Left ventricle myocardium inferior (tissue), 1 donor: Measurements from ENCODE around the gene POU4F1. TPM values are rescaled to one million over a fixed set of nuclear protein-coding genes. Genes with fewer than 3 reads are reported as not detected.

Experiments used
- DNase-seq: peaks from one replicate; pipeline ENCODE4 v3.0.0-alpha.2; 2020
- H3K27ac ChIP-seq: fragments of 200-600 bp; replicated peaks from 2 replicates; pipeline ENCODE4 v1.8.0; 2021
- H3K27me3 ChIP-seq: fragments of 200-600 bp; 2 replicates; pipeline ENCODE4 v1.8.0; 2021; ENCODE audit warnings: low read depth
- H3K36me3 ChIP-seq: fragments of 200-600 bp; 2 replicates; pipeline ENCODE4 v1.8.0; 2021
- H3K4me1 ChIP-seq: fragments of 200-600 bp; 2 replicates; pipeline ENCODE4 v1.8.0; 2021
- H3K4me3 ChIP-seq: fragments of 200-600 bp; 2 replicates; pipeline ENCODE4 v1.8.0; 2021; ENCODE audit warnings: mild to moderate bottlenecking, moderate library complexity
- H3K9me3 ChIP-seq: fragments of 200-600 bp; replicated peaks from 2 replicates; pipeline ENCODE4 v1.8.0; 2021
- intact Hi-C: fragments of 100-400 bp; cut with micrococcal nuclease; formaldehyde crosslinking; loops from one replicate; pipeline ENCODE4 v1.11.0; 2022
- total RNA-seq: library from RNA; stranded (reverse); fragmentation: NEBNext Ultra II Directional; extraction: Animal tissue kit (Norgen Biotek cat#: 25700); gene quantifications from one replicate; pipeline ENCODE4 v1.2.1, GENCODE V29; 2021
- TF ChIP-seq, protein P1 (sequence below): fragments of 200-600 bp; IDR thresholded peaks from 2 replicates; pipeline ENCODE4 v1.8.0; 2021; ENCODE audit warnings: antibody characterized with exemption, mild to moderate bottlenecking, borderline replicate concordance
- donor health status: DM: no; HTN: yes; CAD: no; lungs with severe emphysema.

The POU4F1 gene
- total RNA-seq, 1 donor from 2014 or later = not detected

DNA sequence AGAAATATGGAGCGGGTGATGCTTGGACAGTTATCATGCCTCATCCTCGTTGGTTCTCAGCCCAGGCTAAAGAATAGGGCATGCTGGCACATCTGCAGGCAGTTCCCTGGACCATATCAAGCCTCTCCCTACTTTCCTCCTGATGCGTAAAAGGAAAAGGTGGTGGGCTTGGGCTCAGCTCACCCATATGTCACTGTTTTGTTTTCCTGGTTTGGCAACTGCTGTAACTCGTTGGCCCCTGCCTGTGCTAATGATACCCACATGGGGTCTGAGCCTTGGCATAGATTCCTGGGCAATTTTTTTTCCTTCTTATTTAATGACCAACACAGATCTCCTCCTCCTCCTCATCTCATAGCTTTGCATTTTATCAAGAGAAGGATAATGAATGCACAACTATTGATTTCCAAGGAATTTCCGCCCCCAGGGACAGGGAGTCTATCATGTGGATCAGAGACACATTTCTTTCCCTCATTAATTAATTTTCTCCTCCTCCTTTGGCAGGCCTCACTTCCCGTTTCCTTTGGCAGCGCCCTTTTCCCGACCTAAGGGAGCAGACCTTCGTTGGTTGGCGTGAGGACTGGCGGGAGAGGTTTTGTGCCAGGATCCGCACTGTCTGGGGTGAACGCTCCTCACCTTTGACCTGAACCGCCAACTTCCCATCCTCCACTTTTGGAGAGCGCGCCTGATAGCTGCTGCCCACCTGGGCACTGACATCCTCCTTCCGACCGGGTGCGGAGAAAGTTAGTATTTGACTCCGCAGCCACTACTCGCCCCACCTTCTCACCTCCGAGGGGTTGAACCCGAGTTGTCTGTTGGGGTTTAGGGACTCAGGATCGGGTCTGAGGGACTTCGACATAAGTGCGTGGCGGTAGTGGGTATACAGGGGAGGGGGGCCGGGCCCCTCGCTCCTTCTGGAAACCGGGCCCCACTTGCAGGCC, 3.4 kb upstream of the POU4F1 start:
- H3K9me3 ChIP-seq = no peaks in the 10 kb centered on the region
- peaks cover 97% of the 10 kb centered on the region for H3K27me3 ChIP-seq
- intact Hi-C loops = no loop called here
- TF ChIP-seq, protein P1, sequence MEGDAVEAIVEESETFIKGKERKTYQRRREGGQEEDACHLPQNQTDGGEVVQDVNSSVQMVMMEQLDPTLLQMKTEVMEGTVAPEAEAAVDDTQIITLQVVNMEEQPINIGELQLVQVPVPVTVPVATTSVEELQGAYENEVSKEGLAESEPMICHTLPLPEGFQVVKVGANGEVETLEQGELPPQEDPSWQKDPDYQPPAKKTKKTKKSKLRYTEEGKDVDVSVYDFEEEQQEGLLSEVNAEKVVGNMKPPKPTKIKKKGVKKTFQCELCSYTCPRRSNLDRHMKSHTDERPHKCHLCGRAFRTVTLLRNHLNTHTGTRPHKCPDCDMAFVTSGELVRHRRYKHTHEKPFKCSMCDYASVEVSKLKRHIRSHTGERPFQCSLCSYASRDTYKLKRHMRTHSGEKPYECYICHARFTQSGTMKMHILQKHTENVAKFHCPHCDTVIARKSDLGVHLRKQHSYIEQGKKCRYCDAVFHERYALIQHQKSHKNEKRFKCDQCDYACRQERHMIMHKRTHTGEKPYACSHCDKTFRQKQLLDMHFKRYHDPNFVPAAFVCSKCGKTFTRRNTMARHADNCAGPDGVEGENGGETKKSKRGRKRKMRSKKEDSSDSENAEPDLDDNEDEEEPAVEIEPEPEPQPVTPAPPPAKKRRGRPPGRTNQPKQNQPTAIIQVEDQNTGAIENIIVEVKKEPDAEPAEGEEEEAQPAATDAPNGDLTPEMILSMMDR = no peak
- H3K27ac ChIP-seq = no peak overlapping the region
- H3K4me3 ChIP-seq = no peak overlapping the region
- H3K4me1 ChIP-seq = peaks cover 53% of the 10 kb centered on the region
- no peak for DNase-seq
- H3K36me3 ChIP-seq = no peaks in the 10 kb centered on the region

DNA sequence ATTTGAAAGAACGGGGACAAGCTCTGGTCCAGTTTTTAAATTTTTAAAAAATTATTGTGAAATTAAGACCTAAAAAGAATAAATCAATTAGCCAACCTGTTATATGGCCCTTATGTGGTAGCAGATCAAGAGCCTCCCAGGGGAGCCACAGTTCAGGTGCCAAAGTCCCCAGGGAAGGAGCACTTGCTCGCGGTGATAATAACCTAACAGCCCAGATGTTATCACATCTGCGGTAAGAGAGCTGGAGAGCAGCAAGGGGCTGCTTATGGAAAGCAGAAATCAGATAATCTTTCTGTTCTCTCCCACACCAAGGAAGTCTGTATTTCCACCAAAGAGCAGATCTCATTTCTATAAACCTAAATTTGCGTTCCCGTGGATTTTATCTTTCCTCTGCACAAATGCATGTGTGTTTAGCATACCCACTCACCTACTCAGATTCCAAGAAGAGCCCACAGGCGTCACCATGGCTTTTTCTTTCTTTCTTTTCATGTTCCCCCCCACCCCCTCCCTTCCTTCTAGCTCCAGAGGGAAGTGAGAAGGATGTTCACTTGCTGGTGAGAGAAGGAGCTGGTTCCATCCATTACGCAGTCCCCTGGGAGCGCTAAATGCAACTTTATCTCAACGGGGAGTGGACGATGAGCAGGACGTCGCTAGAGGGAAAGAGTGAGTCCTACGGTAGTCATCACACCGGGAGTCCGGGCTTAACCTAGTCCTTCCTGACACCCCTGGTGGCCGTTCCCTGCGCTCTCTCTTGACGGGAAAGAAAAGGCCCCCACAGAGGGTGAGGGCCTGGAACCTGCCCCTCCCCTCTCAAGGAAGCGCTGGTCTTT, 1.6 kb upstream of the POU4F1 start:
- no peak overlapping the region for H3K4me3 ChIP-seq
- H3K36me3 ChIP-seq = no peaks in the 10 kb centered on the region
- peaks cover 59% of the 10 kb centered on the region for H3K4me1 ChIP-seq
- intact Hi-C loops = no loop called here
- TF ChIP-seq, protein P1 = no peak
- H3K27ac ChIP-seq = no peak overlapping the region
- H3K9me3 ChIP-seq = no peaks in the 10 kb centered on the region
- DNase-seq = no peak
- H3K27me3 ChIP-seq = peaks cover 97% of the 10 kb centered on the region

DNA sequence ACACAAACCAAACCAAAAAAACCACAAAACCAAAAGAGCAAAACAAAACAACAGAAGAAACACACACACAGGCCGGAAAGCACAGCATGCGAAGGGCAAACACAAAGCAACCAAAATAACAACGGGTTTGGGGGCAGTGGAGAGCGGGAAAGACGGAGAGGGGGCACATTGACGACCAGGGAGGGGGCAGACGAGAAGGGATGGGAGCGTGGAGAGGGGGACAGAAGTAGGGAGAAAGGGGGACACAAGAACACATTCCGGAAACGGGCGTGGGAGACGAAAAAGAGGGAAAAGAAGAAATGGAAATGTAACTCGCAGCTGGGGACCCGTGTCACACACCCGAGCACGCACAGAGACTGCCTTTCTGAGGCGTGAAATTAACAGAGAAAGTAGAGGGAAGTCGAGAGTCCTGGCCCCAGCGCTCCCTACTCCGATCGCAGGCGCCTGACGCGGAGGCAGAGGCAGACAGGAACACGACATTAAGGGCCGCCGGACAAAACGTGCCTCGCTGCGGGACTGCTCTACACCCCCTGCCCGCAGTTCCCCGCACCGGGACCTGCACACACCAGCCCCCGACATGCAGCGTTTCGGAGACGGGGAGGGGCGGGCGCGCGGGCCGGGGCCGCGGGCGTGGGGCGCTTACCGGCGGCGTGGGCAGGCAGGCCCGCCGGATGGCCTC, 652 bp downstream of the POU4F1 start:
- no peak for DNase-seq
- Histone ChIP-seq H3K36me3 (no peaks in the 10 kb centered on the region), H3K27me3 (peaks cover 97% of the 10 kb centered on the region), H3K9me3 (no peaks in the 10 kb centered on the region), H3K4me3 (peak overlapping the region; percentile 56), H3K27ac (no peak overlapping the region), H3K4me1 (peaks cover 36% of the 10 kb centered on the region)
- TF ChIP-seq, protein P1 = no peak
- intact Hi-C loops = no loop called here

DNA sequence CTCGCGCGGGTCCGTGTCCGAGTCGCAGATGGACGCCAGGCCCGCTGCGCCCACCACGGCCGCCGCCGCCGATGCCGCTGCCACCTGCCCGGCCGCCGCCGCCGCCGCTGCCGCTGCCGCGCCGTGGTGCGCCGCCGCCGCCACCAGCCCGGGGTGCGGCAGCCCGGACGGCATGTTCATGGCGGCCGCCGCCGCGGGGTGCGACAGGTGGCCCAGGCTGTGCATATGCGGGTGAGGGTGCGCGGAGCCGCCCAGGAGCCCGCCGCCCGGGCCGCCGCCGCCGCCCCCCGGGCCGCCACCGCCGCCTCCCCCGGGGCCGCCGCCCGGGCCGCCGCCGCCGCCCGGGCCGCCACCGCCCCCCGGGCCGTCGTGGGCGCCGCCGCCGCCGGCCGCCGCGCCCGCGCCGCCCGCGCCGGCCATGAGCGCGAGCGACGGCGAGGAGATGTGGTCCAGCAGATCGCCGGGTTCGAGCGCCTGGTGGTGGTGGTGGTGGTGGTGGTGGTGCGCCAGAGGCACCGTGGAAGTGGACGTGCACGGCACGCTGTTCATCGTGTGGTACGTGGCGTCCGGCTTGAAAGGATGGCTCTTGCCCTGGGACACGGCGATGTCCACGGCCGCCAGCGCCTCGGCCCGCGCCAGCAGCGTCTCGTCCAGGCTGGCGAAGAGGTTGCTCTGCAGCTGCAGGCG, 1.3 kb downstream of the POU4F1 start:
- DNase-seq = no peak
- Histone ChIP-seq H3K4me3 (peak overlapping the region; percentile 56), H3K4me1 (peaks cover 32% of the 10 kb centered on the region), H3K27me3 (peaks cover 97% of the 10 kb centered on the region), H3K9me3 (no peaks in the 10 kb centered on the region), H3K36me3 (no peaks in the 10 kb centered on the region), H3K27ac (no peak overlapping the region)
- TF ChIP-seq, protein P1 = no peak
- intact Hi-C loops = no loop called here
